K562 (cell line): ENCODE measurements around the gene PIGN. TPM values are rescaled to one million over a fixed set of nuclear protein-coding genes. Genes with fewer than 3 reads are reported as not detected.

Experiments used
- ATAC-seq: fragments of 200-7000 bp; cut with Tn5 transposase; 3 replicates; pipeline ENCODE4 v1.9.1; 2020; ENCODE audit warnings: moderate library complexity
- BruUV-seq: library from RNA; stranded (reverse); fragments of 400-500 nt; replicated peaks from 2 replicates; lab custom pipeline; 2021; lab: Mats Ljungman, UMichigan
- CTCF ChIA-PET: fragments of 300-600 bp; formaldehyde crosslinking; extraction: SDS; loops from one replicate; lab custom pipeline; 2021; ENCODE audit warnings: low intra/inter-chr PET ratio; lab: Yijun Ruan, JAX
- POLR2A ChIA-PET: fragments of 300-600, 350-650 bp; sonication (Branson Sonifier 250); formaldehyde crosslinking; extraction: SDS; loops from one replicate; lab custom pipeline; 2021; ENCODE audit warnings: antibody characterized with exemption, inconsistent platforms; lab: Yijun Ruan, JAX
- DNase-seq, 4 experiments: peaks; one replicate each; pipeline versions ENCODE4 v3.0.0 to v3.0.0-alpha.2; 2011 to 2018; ENCODE audit warnings: low spot score in 3 of 4, mixed read lengths in 3 of 4; ENCODE audit errors: extremely low read depth in 1 of 4
- FAIRE-seq: peaks from 2 replicates; lab custom pipeline; 2011; peaks lifted over from hg19 to GRCh38; lab: Jason Lieb, UNC
- H2AFZ ChIP-seq: 2 replicates; pipeline ENCODE4 v1.6.0; 2011; ENCODE audit warnings: low read depth, low read length, control low read depth, inconsistent platforms
- H3K27ac ChIP-seq: fragments of 200-600 bp; 3 replicates; pipeline ENCODE4 v1.8.0; 2011; ENCODE audit warnings: low read depth, mild to moderate bottlenecking, control low read depth, inconsistent platforms, low read length, moderate library complexity, mixed read lengths; ENCODE audit errors: extremely low read depth
- H3K27me3 ChIP-seq, 2 experiments: fragments of 300-600 bp in 1 of 2; 2 replicates in 1 of 2; 3 replicates in 1 of 2; pipeline versions ENCODE4 v1.6.0 to v1.8.0; 2011; ENCODE audit warnings: inconsistent platforms in 2 of 2, low read length in 2 of 2, mild to moderate bottlenecking in 1 of 2, mixed read lengths in 1 of 2, moderate library complexity in 1 of 2; ENCODE audit not compliant: control insufficient read depth in 2 of 2, insufficient read depth in 2 of 2
- H3K36me3 ChIP-seq: fragments of 300-600 bp; 3 replicates; pipeline ENCODE4 v1.8.0; 2011; ENCODE audit warnings: mild to moderate bottlenecking, low read length, inconsistent platforms; ENCODE audit not compliant: control insufficient read depth, insufficient read depth
- H3K4me1 ChIP-seq, 2 experiments: fragments of 200-600 bp in 1 of 2; replicated peaks in 1 of 2; 2 replicates in 1 of 2; 3 replicates in 1 of 2; pipeline versions ENCODE4 v1.5.1 to v1.8.0; 2011; ENCODE audit warnings: inconsistent platforms in 2 of 2, low read length in 2 of 2, mild to moderate bottlenecking in 1 of 2, mixed read lengths in 1 of 2, moderate library complexity in 1 of 2; ENCODE audit not compliant: control insufficient read depth in 2 of 2, insufficient read depth in 2 of 2
- H3K4me2 ChIP-seq: 2 replicates; pipeline ENCODE4 v1.6.1; 2011; ENCODE audit warnings: low read length, control low read depth, inconsistent platforms, mixed read lengths; ENCODE audit not compliant: insufficient read depth
- H3K4me3 ChIP-seq: fragments of 200-600 bp; sonication (generic), shearing (Covaris generic); 2 replicates; pipeline ENCODE4 v1.5.1; 2016; ENCODE audit warnings: control low read depth, inconsistent platforms
- H3K79me2 ChIP-seq: fragments of 200-600 bp; 3 replicates; pipeline ENCODE4 v1.8.0; 2011; ENCODE audit warnings: low read length, inconsistent platforms; ENCODE audit not compliant: control insufficient read depth, insufficient read depth
- H3K9ac ChIP-seq, 2 experiments: 2 replicates each; pipeline versions ENCODE4 v1.6.0 to v1.6.1; 2011; ENCODE audit warnings: low read depth in 2 of 2, low read length in 2 of 2, control low read depth in 1 of 2, inconsistent platforms in 1 of 2, mild to moderate bottlenecking in 1 of 2, mixed read lengths in 1 of 2; ENCODE audit not compliant: insufficient read depth in 1 of 2
- H3K9me1 ChIP-seq: one replicate; pipeline ENCODE4 v1.6.0; 2011; ENCODE audit warnings: inconsistent platforms, mild to moderate bottlenecking, low read length, moderate library complexity; ENCODE audit not compliant: control insufficient read depth, insufficient read depth
- H3K9me3 ChIP-seq: replicated peaks from 2 replicates; pipeline ENCODE4 v1.5.1; 2011; ENCODE audit warnings: low read depth, low read length, inconsistent platforms; ENCODE audit not compliant: control insufficient read depth, insufficient read depth
- H4K20me1 ChIP-seq: replicated peaks from 2 replicates; pipeline ENCODE4 v1.6.1; 2011; ENCODE audit warnings: low read length, inconsistent platforms, mixed read lengths; ENCODE audit not compliant: control insufficient read depth, insufficient read depth
- C11orf30 ChIP-seq: fragments of 450-650 bp; IDR thresholded peaks from 2 replicates; pipeline ENCODE4 v1.6.1; 2016; ENCODE audit warnings: low read depth, mild to moderate bottlenecking
- CGGBP1 ChIP-seq: fragments of 250-450 bp; sonication (Bioruptor Pico); IDR thresholded peaks from 2 replicates; pipeline ENCODE4 v1.9.0; 2021; ENCODE audit warnings: mild to moderate bottlenecking
- CXXC5 ChIP-seq: fragments of 250-450 bp; sonication (Bioruptor Pico); IDR thresholded peaks from 2 replicates; pipeline ENCODE4 v1.8.0; 2022; ENCODE audit warnings: inconsistent platforms, mild to moderate bottlenecking, moderate library complexity
- PCBP2 ChIP-seq: fragments of 200-400 bp; formaldehyde crosslinking; IDR thresholded peaks from 2 replicates; pipeline ENCODE4 v1.6.1; 2018; ENCODE audit warnings: low read length, low read depth, mild to moderate bottlenecking, moderate library complexity; ENCODE audit not compliant: poor library complexity, severe bottlenecking
- PHB ChIP-seq: fragments of 250-450 bp; sonication (Bioruptor Pico); IDR thresholded peaks from 2 replicates; pipeline ENCODE4 v1.5.0; 2021
- PRMT5 ChIP-seq: sonication (generic); formaldehyde crosslinking; IDR thresholded peaks from 2 replicates; pipeline ENCODE4 v1.5.0; 2020; ENCODE audit warnings: missing genetic modification reagents
- RBM39 ChIP-seq: fragments of 200-400 bp; formaldehyde crosslinking; optimal IDR thresholded peaks from 2 replicates; pipeline ENCODE3; 2018; ENCODE audit warnings: low read depth, low read length
- RFX1 ChIP-seq: fragments of 450-650 bp; IDR thresholded peaks from 2 replicates; pipeline ENCODE4 v1.6.1; 2016; ENCODE audit warnings: mild to moderate bottlenecking, moderate library complexity
- RHOXF2B ChIP-seq: fragments of 250-450 bp; sonication (Bioruptor Pico); conservative IDR thresholded peaks from 2 replicates; pipeline ENCODE4 v1.5.1; 2021
- UBTF ChIP-seq, 2 experiments: IDR thresholded peaks; 2 replicates each; pipeline ENCODE4 v1.6.1; 2012; ENCODE audit warnings: improper control_type of control experiment in 2 of 2, low read depth in 2 of 2, low read length in 2 of 2, borderline replicate concordance in 1 of 2
- ZFPM2 ChIP-seq: fragments of 250-450 bp; sonication (Bioruptor Pico); IDR thresholded peaks from 2 replicates; pipeline ENCODE4 v1.5.1; 2022; ENCODE audit warnings: mild to moderate bottlenecking
- ZFX ChIP-seq: sonication (generic); formaldehyde crosslinking; IDR thresholded peaks from 2 replicates; pipeline ENCODE4 v1.8.0; 2022; ENCODE audit warnings: mild to moderate bottlenecking, missing genetic modification reagents, moderate library complexity
- ZNF165 ChIP-seq: fragments of 250-450 bp; sonication (Bioruptor Pico); IDR thresholded peaks from 2 replicates; pipeline ENCODE4 v1.4.0; 2020; ENCODE audit warnings: borderline replicate concordance
- ZNF561 ChIP-seq: fragments of 450-650 bp; formaldehyde crosslinking; conservative IDR thresholded peaks from 2 replicates; pipeline ENCODE4 v1.4.0; 2020; ENCODE audit warnings: mild to moderate bottlenecking, moderate library complexity
- ZNF778 ChIP-seq: fragments of 450-650 bp; formaldehyde crosslinking; IDR thresholded peaks from 2 replicates; pipeline ENCODE4 v1.4.0; 2020; ENCODE audit warnings: mild to moderate bottlenecking, moderate library complexity
- WGBS: fragments of 100-300 bp; shearing (Covaris generic); methylation state at CpG from one replicate; pipeline ENCODE4 v1.1.6; 2016; ENCODE audit warnings: low coverage, mixed read lengths; ENCODE audit not compliant: insufficient coverage; ENCODE audit errors: missing lambda C conversion rate; 5-methylcytosine and 5-hydroxymethylcytosine counted together
- in situ Hi-C: fragments of 300-500 bp; cut with MboI; formaldehyde crosslinking; loops from 4 replicates; pipeline ENCODE4 v1.15.0; 2018; ENCODE audit warnings: inconsistent platforms, mixed read lengths
- intact Hi-C: fragments of 100-400 bp; cut with micrococcal nuclease; formaldehyde crosslinking; loops from 2 replicates; pipeline ENCODE4 v1.14.2; 2022
- polyA plus RNA-seq, 8 experiments: library from polyadenylated mRNA; depleted of rRNA in 4 of 8; stranded (reverse) in 5 of 8; unstranded in 3 of 8; fragments of >200 nt; fragmentation: Nextera tagmentation in 2 of 8; fragmentation: Illumina TruSeq in 1 of 8; extraction: Ambion mirVana in 2 of 8; extraction: Trizol in 1 of 8; gene quantifications; 2 replicates each; pipeline versions ENCODE4 v1.2.1 to v1.2.3, GENCODE V29; 2011 to 2014; ENCODE audit warnings: inconsistent platforms in 1 of 8, missing spikeins in 1 of 8
- total RNA-seq, 7 experiments: library from RNA; depleted of rRNA in 6 of 7; stranded (reverse); fragments of >200 nt in 6 of 7; fragmentation: Illumina TruSeq in 2 of 7; extraction: Trizol in 2 of 7; gene quantifications; 2 replicates each; pipeline versions ENCODE4 v1.2.1 to v1.2.3, GENCODE V29; 2011 to 2021; ENCODE audit warnings: low replicate concordance in 1 of 7
- TF ChIP-seq, protein P1 (sequence below): fragments of 450-650 bp; IDR thresholded peaks from 2 replicates; pipeline ENCODE4 v1.6.1; 2016; ENCODE audit warnings: mild to moderate bottlenecking
- TF ChIP-seq, protein P2 (sequence below): sonication (generic); formaldehyde crosslinking; IDR thresholded peaks from 2 replicates; pipeline ENCODE4 v1.8.1; 2022; ENCODE audit warnings: missing genetic modification reagents

Gene PIGN
- total and polyA plus RNA-seq, 9 of the 15 experiments (the other 6 are each of a cell fraction or from before 2014, with no cell fraction given) = 9.9 to 25.6 (median 17.3) TPM

GRCh38 chr18:62164855-62165487 lies 21.9 kb downstream of the PIGN start:
- H3K9ac ChIP-seq = no peak overlapping the region
- no peaks in the 10 kb centered on the region for H4K20me1 ChIP-seq
- intact Hi-C loops = no loop called here
- FAIRE-seq = no peak
- H3K79me2 ChIP-seq = no peaks in the 10 kb centered on the region; the same call in 1 of the 3 replicates
- peaks cover 3% of the 10 kb centered on the region; the same call in 1 of the 3 replicates for H3K36me3 ChIP-seq
- BruUV-seq = no TSS peak
- H3K4me3 ChIP-seq = no peak overlapping the region
- no peaks in the 10 kb centered on the region for H3K27me3 ChIP-seq
- ATAC-seq = peak; percentile 91
- no peaks in the 10 kb centered on the region; a peak in 1 of 5 replicates for H3K4me1 ChIP-seq
- H3K4me2 ChIP-seq = no peak overlapping the region; the same call in 1 of the 2 replicates
- WGBS = 24% methylated on average over 4 of the region's 5 CpGs
- H2AFZ ChIP-seq = 0 out of 2 replicates have a peak overlapping the region, but pooled peaks have one; percentile 45
- peak overlapping the region; percentile 44; the same call in 1 of the 3 replicates for H3K27ac ChIP-seq
- ChIA-PET POLR2A (no interaction called here), CTCF (no interaction called here)
- no peaks in the 10 kb centered on the region; the same call in none of the 2 replicates for H3K9me3 ChIP-seq
- DNase-seq = peak in 2 of 4 experiments; percentile 8 to 51
- in situ Hi-C loops = no loop called here
- no peaks in the 10 kb centered on the region for H3K9me1 ChIP-seq
- no peak for TF ChIP-seq PCBP2
- peak; percentile 49 for TF ChIP-seq RFX1
- no peak for TF ChIP-seq CGGBP1 (CRISPR knock-in tag)
- no peak for TF ChIP-seq RBM39
- TF ChIP-seq ZNF165 (CRISPR knock-in tag) = no peak
- TF ChIP-seq, protein P1, sequence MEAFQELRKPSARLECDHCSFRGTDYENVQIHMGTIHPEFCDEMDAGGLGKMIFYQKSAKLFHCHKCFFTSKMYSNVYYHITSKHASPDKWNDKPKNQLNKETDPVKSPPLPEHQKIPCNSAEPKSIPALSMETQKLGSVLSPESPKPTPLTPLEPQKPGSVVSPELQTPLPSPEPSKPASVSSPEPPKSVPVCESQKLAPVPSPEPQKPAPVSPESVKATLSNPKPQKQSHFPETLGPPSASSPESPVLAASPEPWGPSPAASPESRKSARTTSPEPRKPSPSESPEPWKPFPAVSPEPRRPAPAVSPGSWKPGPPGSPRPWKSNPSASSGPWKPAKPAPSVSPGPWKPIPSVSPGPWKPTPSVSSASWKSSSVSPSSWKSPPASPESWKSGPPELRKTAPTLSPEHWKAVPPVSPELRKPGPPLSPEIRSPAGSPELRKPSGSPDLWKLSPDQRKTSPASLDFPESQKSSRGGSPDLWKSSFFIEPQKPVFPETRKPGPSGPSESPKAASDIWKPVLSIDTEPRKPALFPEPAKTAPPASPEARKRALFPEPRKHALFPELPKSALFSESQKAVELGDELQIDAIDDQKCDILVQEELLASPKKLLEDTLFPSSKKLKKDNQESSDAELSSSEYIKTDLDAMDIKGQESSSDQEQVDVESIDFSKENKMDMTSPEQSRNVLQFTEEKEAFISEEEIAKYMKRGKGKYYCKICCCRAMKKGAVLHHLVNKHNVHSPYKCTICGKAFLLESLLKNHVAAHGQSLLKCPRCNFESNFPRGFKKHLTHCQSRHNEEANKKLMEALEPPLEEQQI = no peak
- TF ChIP-seq UBTF (IDR thresholded peaks at IDR 0.05; ENCODE audit: borderline replicate concordance in 1 of 2, low read depth in 2 of 2, low read length in 2 of 2) = no peak
- no peak for TF ChIP-seq CXXC5
- no peak for TF ChIP-seq ZFPM2 (CRISPR knock-in tag)
- TF ChIP-seq RHOXF2B = no peak
- TF ChIP-seq C11orf30 = no peak
- no peak for TF ChIP-seq ZNF778
- TF ChIP-seq, protein P2, sequence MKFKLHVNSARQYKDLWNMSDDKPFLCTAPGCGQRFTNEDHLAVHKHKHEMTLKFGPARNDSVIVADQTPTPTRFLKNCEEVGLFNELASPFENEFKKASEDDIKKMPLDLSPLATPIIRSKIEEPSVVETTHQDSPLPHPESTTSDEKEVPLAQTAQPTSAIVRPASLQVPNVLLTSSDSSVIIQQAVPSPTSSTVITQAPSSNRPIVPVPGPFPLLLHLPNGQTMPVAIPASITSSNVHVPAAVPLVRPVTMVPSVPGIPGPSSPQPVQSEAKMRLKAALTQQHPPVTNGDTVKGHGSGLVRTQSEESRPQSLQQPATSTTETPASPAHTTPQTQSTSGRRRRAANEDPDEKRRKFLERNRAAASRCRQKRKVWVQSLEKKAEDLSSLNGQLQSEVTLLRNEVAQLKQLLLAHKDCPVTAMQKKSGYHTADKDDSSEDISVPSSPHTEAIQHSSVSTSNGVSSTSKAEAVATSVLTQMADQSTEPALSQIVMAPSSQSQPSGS (CRISPR knock-in tag) = no peak
- TF ChIP-seq ZFX = no peak
- TF ChIP-seq PRMT5 (CRISPR knock-in tag) = no peak
- no peak for TF ChIP-seq ZNF561 (CRISPR knock-in tag)
- no peak for TF ChIP-seq PHB (CRISPR knock-in tag)
